Sigmoid colon (tissue), 3 donors: ENCODE measurements around the gene NDST3.

Source experiments
- CTCF ChIP-seq, 4 experiments: fragments of 450-650 bp in 3 of 4; fragments of 200-600 bp in 1 of 4; IDR thresholded peaks; one replicate each; pipeline ENCODE4 v1.5.1; 2016 to 2019; ENCODE audit warnings: antibody characterized with exemption in 4 of 4, mild to moderate bottlenecking in 3 of 4, moderate library complexity in 2 of 4
- POLR2A ChIP-seq, 2 donors: fragments of 450-650 bp; IDR thresholded peaks; one replicate each; pipeline ENCODE4 v1.6.1; 2016; ENCODE audit warnings: antibody characterized with exemption in 2 of 2, mild to moderate bottlenecking in 2 of 2, moderate library complexity in 2 of 2

DNA sequence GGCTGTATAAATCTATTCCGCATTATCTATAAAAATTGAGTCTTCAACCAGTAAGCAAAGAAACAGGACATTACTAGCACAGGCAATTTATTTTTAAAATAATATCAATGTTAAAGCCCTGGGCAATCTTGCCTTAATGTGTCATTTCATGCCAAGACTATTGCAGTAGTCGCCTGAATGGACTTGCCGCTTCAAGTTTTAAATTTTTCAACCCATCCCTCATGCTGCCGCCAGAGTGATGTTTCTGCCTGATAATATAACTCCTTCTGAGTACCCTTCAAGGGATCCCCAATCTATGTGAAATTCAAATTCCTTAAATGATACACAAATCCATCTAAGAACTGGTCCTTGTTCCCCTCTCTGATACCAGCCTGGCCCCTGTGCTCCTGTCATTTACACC, 251.6 kb downstream of the NDST3 start:
- TF ChIP-seq POLR2A (IDR thresholded peaks at IDR 0.05) (no peak), CTCF (IDR thresholded peaks at IDR 0.05) (no peak)
